ENCODE measurements around the gene ABCC4. TPM values are rescaled to one million over a fixed set of nuclear protein-coding genes. Genes with fewer than 3 reads are reported as not detected.

Gene ABCC4
- total and polyA plus RNA-seq, 9 of the 15 experiments (the other 6 are each of a cell fraction or from before 2014, with no cell fraction given) = 9.4 to 46.1 (median 25.4) TPM

GRCh38 chr13:95204231-95204765 is 97.0 kb downstream of the ABCC4 start (continued):
- TF ChIP-seq RERE (CRISPR knock-in tag; IDR thresholded peaks at IDR 0.05; ENCODE audit: borderline replicate concordance) = no peak
- no peak for TF ChIP-seq SMAD2 (IDR thresholded peaks at IDR 0.05; ENCODE audit: low read depth, low read length)
- no peak for TF ChIP-seq CCNT2 (IDR thresholded peaks at IDR 0.05; ENCODE audit: borderline replicate concordance, extremely low read depth, insufficient read length, low read depth, low read length)
- no peak for TF ChIP-seq AFF4 (CRISPR knock-in tag; IDR thresholded peaks at IDR 0.05)
- no peak for TF ChIP-seq TCF7L2 (IDR thresholded peaks at IDR 0.05; ENCODE audit: low read depth, low read length)
- TF ChIP-seq MBD2 (IDR thresholded peaks at IDR 0.05; ENCODE audit: borderline replicate concordance, low read depth) = no peak
- no peak for TF ChIP-seq E2F4 (CRISPR knock-in tag; IDR thresholded peaks at IDR 0.05; ENCODE audit: low read depth)
- TF ChIP-seq GTF3C2 (IDR thresholded peaks at IDR 0.05; ENCODE audit: borderline replicate concordance, extremely low read depth, insufficient read length) = no peak
- TF ChIP-seq SNRNP70 (optimal IDR thresholded peaks at IDR 0.05; ENCODE audit: low read depth, low read length) = no peak

Data from K562 (cell line).